NCI-H2029 (cell line): ENCODE results near the gene GPR107.
A peak's percentile ranks its signal among the peaks of the same experiment; 100 is the strongest.

Source experiments
- DNase-seq: peaks from one replicate; lab custom pipeline; 2025; lab: John Stamatoyannopoulos, UW

GPR107 gene

GRCh38 chr9:130159915-130160670 lies 106.4 kb downstream of the GPR107 start:
- no peak for DNase-seq

GRCh38 chr9:130160862-130161470 lies 107.3 kb downstream of the GPR107 start:
- no peak for DNase-seq

GRCh38 chr9:130165579-130165978 lies 111.9 kb downstream of the GPR107 start:
- DNase-seq = no peak

- no peak for DNase-seq
Measured at GRCh38 chr9:130166399-130166798, 112.7 kb downstream of the GPR107 start.

GRCh38 chr9:130167927-130168326 lies 114.2 kb downstream of the GPR107 start:
- DNase-seq = no peak

- no peak for DNase-seq
Measured at GRCh38 chr9:130171226-130172148, 117.8 kb downstream of the GPR107 start.

- peak; percentile 43 for DNase-seq
Measured at GRCh38 chr9:130172161-130172857, 118.6 kb downstream of the GPR107 start, which contains the start of gene NCS1. NCS1 (plus strand) TSS chr9:130172404; CDS start chr9:130172664, 260 bp downstream.

GRCh38 chr9:130172858-130173665 lies 119.4 kb downstream of the GPR107 start:
- DNase-seq = no peak

- DNase-seq = no peak
Measured at GRCh38 chr9:130173666-130173983, 119.9 kb downstream of the GPR107 start.

- DNase-seq = no peak
Measured at GRCh38 chr9:130174025-130174424, 120.3 kb downstream of the GPR107 start.

- DNase-seq = no peak
Measured at GRCh38 chr9:130174920-130175321, 121.2 kb downstream of the GPR107 start.

- DNase-seq = no peak
Measured at GRCh38 chr9:130175355-130175754, 121.6 kb downstream of the GPR107 start.

- no peak for DNase-seq
Measured at GRCh38 chr9:130176760-130177159, 123.1 kb downstream of the GPR107 start.

- no peak for DNase-seq
Measured at GRCh38 chr9:130177898-130178805, 124.4 kb downstream of the GPR107 start.

- DNase-seq = no peak
Measured at GRCh38 chr9:130179331-130179907, 125.7 kb downstream of the GPR107 start.

- DNase-seq = no peak
Measured at GRCh38 chr9:130180516-130180915, 126.8 kb downstream of the GPR107 start.

GRCh38 chr9:130181678-130182380 lies 128.1 kb downstream of the GPR107 start:
- DNase-seq = no peak

- DNase-seq = no peak
Measured at GRCh38 chr9:130182381-130182909, 128.7 kb downstream of the GPR107 start.
